ENCODE results near the gene EMC7. TPM values are rescaled to one million over a fixed set of nuclear protein-coding genes. Genes with fewer than 3 reads are reported as not detected.

EMC7 gene
- total RNA-seq, 1 donor from 2014 or later = 35.4 TPM

DNA sequence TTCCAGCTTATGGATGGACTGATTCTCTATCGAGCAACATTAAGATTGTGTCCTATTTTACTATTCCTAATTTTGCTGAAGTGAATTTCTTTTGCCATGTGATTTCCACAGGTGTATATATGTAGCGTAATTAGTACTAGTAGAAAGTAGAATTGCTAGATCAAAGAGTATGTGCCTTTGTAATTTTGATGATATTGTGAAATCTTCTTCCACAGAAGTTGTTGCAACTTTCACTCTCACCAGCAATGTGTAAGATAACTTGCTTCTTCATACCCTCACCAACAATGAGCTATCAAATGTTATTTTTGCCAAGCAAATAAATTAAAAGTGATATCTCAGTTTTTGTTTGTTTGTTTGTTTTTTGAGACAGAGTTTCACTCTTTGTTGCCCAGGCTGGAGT is 5.7 kb upstream of the EMC7 start:
- H3K4me1 Mint-ChIP-seq = peaks cover 2% of the 10 kb centered on the region
- H3K36me3 Mint-ChIP-seq = peaks cover 12% of the 10 kb centered on the region
- H3K27me3 Mint-ChIP-seq (ENCODE audit: low read depth) = no peaks in the 10 kb centered on the region
- H3K4me3 Mint-ChIP-seq = no peak overlapping the region
- H3K27ac Mint-ChIP-seq = no peak overlapping the region
- no peak for DNase-seq (ENCODE audit: low spot score in 2 of 2, unreplicated experiment in 2 of 2)
- peaks cover 5% of the 10 kb centered on the region for H3K9me3 Mint-ChIP-seq
- no peak for TF ChIP-seq CTCF (IDR thresholded peaks at IDR 0.05; ENCODE audit: unreplicated experiment)

- no peak for TF ChIP-seq CTCF (IDR thresholded peaks at IDR 0.05; ENCODE audit: unreplicated experiment)
- H3K27me3 Mint-ChIP-seq (ENCODE audit: low read depth) = no peaks in the 10 kb centered on the region
- no peak overlapping the region for H3K4me3 Mint-ChIP-seq
- peaks cover 2% of the 10 kb centered on the region for H3K4me1 Mint-ChIP-seq
- no peak overlapping the region for H3K27ac Mint-ChIP-seq
- DNase-seq (ENCODE audit: low spot score in 2 of 2, unreplicated experiment in 2 of 2) = no peak
- peaks cover 5% of the 10 kb centered on the region for H3K9me3 Mint-ChIP-seq
- H3K36me3 Mint-ChIP-seq = peaks cover 12% of the 10 kb centered on the region
These were observed 4.8 kb upstream of the EMC7 start for GRCh38 chr15:34106423-34106822.

DNA sequence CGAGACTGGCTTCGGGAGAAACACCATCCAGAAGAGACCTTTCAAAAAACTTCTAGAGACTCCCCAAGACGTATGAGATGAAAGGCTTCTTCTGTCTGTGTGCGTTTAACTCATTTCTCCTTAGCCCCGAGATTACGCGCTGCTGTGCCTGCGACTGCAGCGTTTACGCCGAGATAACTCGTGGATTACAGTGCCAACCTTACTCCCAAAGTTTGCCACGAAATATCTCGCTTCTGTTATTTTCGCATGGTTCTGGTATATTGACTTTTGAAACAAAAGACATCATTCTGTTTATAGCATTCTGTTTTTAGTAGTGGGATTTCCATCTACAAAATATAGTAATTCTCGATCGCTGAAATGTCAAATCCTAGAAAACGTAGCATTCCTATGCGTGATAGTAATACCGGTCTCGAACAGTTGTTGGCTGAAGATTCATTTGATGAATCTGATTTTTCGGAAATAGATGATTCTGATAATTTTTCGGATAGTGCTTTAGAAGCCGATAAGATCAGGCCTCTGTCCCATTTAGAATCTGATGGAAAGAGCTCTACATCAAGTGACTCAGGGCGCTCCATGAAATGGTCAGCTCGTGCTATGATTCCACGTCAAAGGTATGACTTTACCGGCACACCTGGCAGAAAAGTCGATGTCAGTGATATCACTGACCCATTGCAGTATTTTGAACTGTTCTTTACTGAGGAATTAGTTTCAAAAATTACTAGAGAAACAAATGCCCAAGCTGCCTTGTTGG is 688 bp upstream of the EMC7 start:
- Mint-ChIP-seq H3K27ac (peak overlapping the region; percentile 96), H3K36me3 (peaks cover 12% of the 10 kb centered on the region), H3K9me3 (peaks cover 5% of the 10 kb centered on the region), H3K4me1 (peaks cover 16% of the 10 kb centered on the region), H3K27me3 (ENCODE audit: low read depth) (no peaks in the 10 kb centered on the region), H3K4me3 (peak overlapping the region; percentile 99)
- DNase-seq (ENCODE audit: low spot score in 2 of 2, unreplicated experiment in 2 of 2) = no peak
- no peak for TF ChIP-seq CTCF (IDR thresholded peaks at IDR 0.05; ENCODE audit: unreplicated experiment)

DNA sequence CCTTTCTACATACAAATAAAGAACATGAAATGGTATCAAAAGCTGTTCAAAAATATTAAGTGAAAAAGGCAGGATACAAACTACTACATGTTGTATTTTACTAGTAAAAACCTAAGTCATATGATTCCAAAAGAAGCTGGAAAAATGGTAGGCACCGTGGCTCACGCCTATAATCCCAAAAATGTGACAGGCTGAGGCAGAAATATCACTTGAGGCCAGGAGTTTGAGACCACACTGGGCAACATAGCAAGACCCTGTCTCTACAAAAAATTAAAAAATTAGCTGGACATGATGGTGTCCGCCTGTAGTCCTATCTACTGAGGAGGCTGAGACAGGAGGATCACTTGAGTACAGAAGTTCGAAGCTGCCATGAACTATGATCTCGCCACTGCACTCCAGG is 1.7 kb downstream of the EMC7 start:
- no peak overlapping the region for H3K27ac Mint-ChIP-seq
- no peak for TF ChIP-seq CTCF (IDR thresholded peaks at IDR 0.05; ENCODE audit: unreplicated experiment)
- no peak for DNase-seq (ENCODE audit: low spot score in 2 of 2, unreplicated experiment in 2 of 2)
- peak overlapping the region; percentile 49 for H3K4me3 Mint-ChIP-seq
- H3K27me3 Mint-ChIP-seq (ENCODE audit: low read depth) = no peaks in the 10 kb centered on the region
- H3K36me3 Mint-ChIP-seq = peaks cover 11% of the 10 kb centered on the region
- H3K4me1 Mint-ChIP-seq = peaks cover 16% of the 10 kb centered on the region
- H3K9me3 Mint-ChIP-seq = peaks cover 5% of the 10 kb centered on the region

DNA sequence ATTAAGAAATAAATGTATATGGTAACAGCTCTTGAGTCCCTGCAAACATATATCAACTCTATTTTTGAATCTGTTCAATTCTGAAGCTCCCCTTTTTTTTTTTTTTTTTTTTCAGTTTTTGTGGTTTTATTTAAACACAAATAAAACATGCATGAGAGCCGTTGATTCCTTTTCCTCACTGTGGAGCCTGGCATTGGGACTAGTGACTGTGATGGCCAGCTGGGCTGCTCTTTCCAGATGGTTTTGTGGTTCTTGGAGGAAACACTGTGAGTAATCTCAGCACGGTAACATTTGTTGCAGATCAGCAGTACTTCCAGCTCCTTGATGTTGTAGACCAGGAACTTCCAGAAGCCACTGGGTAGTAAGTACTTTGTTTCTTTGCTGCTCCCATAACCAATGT is 15.9 kb downstream of the EMC7 start:
- DNase-seq (ENCODE audit: low spot score in 2 of 2, unreplicated experiment in 2 of 2) = no peak
- H3K4me1 Mint-ChIP-seq = no peaks in the 10 kb centered on the region
- no peak overlapping the region for H3K27ac Mint-ChIP-seq
- H3K36me3 Mint-ChIP-seq = peaks cover 29% of the 10 kb centered on the region
- no peaks in the 10 kb centered on the region for H3K27me3 Mint-ChIP-seq (ENCODE audit: low read depth)
- H3K4me3 Mint-ChIP-seq = no peak overlapping the region
- TF ChIP-seq CTCF (IDR thresholded peaks at IDR 0.05; ENCODE audit: unreplicated experiment) = no peak
- no peaks in the 10 kb centered on the region for H3K9me3 Mint-ChIP-seq

Measured in mesothelial cell of epicardium (in vitro differentiated cells).